ENCODE measurements around the gene NUTM1.
"Not testable (repeated sequence)": the region's sequence is repeated elsewhere in the genome, so short reads cannot be mapped to it uniquely, and the experiment has no call there.

DNA sequence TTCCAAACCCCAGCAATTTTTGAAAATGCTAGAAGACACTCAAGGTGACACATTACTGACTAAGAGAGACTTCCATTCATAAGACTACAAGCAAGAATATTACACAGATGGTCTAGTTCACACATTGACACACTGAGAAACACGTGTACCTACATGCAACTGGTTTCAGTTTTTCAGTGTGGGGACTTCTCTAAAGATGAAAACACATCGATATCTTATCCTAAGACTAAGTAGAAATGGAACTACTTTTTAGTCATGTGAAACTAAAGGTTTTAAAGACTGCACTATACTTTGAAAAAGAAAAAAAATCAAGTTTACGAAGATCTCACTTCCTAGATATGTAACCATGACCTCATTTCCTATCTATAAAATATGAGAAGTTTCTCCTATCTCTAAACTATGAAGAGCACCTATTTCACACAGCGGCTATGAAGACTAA, 60.1 kb downstream of the NUTM1 start:
- TF ChIP-seq POLR2A, POLR2AphosphoS5 (IDR thresholded peaks at IDR 0.05; ENCODE audit: low read depth, low read length): not testable (repeated sequence)
